GM18858 (cell line): ENCODE data around the gene NSD2.
"Not testable (repeated sequence)": the region's sequence is repeated elsewhere in the genome, so short reads cannot be mapped to it uniquely, and the experiment has no call there.

Source experiments
- ATAC-seq: cut with Tn5 transposase; IDR thresholded peaks from one replicate; pipeline ENCODE4 v1.9.1; 2021; ENCODE audit not compliant: unreplicated experiment

NSD2 gene

DNA sequence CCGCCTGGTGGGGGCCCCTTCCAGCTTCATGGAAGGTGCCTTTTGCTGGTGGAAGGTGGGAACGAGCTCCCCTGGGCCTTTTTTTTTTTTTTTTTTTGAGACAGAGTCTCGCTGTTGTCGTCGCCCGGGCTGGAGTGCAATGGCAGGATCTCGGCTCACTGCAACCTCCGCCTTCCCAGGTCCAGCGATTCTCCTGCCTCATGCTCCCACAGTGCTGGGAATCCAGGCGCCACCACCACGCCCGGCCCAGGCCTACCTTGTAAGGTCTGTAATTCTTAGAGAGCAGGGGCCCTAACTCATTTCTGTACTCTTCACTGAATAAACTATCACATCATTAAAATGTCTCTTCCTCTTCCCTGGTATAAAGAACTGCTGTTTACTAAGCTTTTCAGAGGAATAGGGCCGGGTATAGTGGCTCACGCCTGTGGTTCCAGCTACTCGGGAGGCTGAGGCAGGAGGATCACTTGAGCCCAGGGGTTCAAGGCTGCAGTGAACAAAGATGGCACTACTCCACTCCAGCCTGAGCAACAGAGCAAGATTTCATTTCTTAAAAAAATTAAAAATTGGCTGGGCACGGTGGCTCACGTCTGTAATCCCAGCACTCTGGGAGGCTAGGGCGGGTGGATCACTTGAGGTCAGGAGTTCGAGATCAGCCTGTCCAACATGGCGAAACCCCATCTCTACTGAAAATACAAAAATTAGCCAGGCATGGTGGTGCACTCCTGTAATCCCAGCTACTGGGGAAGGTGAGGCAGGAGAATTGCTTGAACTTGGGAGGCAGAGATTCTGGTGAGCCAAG lies 122.7 kb downstream of the NSD2 start:
- not testable (repeated sequence) for ATAC-seq

- no peak for ATAC-seq
Measured at GRCh38 chr4:1994938-1995337, 123.7 kb downstream of the NSD2 start.

GRCh38 chr4:1996866-1997611 lies 125.8 kb downstream of the NSD2 start:
- ATAC-seq: no peak

DNA sequence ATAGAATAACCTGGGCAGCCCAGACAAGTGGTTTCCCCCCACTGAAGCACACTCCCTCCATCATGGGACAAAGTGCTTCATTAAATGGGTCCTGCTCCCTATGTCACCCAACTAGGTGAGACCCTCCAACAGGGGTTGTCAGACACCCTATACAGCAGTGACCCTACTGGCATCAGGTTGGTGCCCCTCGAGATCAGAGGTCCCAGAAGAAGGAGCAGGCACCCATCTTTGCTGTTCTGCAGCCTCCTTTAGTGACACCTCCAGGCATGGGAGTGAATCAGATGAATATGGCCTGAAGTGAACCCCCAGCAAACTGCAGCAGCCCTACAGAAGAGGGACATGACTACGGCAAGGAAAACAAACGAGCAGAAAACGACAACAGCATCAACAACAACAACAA lies 126.5 kb downstream of the NSD2 start:
- no peak for ATAC-seq

DNA sequence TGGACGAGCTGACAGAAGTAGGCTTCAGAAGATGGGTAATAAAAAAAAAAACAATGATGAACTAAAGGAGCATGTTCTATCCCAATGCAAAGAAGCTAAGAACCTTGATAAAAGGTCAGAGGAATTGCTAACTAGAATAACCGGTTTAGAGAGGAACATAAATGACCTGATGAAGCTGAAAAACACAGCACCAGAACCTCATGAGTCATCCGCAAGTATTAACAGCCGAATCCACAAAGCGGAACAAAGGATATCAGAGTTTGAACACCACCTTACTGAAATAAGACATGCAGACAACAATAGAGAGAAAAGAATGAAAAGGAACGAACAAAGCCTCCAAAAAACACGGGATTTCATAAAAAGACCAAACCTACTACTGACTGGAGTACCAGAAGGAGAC lies 127.1 kb downstream of the NSD2 start:
- ATAC-seq: no peak

DNA sequence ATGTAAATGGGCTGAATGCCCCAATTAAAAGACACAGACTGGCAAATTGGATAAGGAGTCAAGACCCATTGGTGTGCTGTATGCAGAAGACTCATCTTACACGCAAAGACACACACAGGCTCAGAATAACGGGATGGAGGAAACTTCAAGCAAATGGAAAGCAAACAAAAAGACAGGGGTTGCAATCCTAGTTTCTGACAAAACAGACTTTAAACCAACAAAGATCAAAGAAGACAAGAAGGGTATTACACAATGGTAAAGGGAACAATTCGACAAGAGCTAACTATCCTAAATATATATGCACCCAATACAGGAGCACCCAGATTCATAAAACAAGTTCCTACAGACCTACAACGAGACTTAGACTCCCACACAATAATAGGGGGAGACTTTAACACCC lies 128.1 kb downstream of the NSD2 start:
- not testable (repeated sequence) for ATAC-seq

GRCh38 chr4:2003361-2003760 lies 132.2 kb downstream of the NSD2 start:
- not testable (repeated sequence) for ATAC-seq

DNA sequence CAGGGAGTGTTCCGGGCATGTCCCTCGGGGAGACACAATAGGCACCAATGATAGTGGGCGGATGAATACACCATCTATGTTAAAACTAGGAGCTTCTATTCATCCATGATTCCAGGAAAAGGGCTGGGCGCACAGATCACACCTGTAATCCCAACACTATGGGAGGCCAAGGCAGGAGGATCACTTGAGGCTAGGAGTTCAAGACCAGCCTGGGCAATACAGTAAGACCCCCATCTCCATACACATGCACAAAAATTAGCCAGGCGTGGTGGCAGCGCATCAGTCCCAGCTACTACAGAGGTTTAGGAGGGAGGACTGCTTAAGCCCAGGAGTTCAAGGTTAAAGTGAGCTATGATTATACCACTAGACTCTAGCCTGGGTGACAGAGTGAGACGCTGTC lies 135.2 kb downstream of the NSD2 start:
- no peak for ATAC-seq

GRCh38 chr4:2006956-2007653 lies 135.9 kb downstream of the NSD2 start:
- no peak for ATAC-seq

GRCh38 chr4:2007804-2008670 lies 136.8 kb downstream of the NSD2 start:
- ATAC-seq: no peak

- ATAC-seq: no peak
Measured at GRCh38 chr4:2008671-2008920, 137.4 kb downstream of the NSD2 start.

DNA sequence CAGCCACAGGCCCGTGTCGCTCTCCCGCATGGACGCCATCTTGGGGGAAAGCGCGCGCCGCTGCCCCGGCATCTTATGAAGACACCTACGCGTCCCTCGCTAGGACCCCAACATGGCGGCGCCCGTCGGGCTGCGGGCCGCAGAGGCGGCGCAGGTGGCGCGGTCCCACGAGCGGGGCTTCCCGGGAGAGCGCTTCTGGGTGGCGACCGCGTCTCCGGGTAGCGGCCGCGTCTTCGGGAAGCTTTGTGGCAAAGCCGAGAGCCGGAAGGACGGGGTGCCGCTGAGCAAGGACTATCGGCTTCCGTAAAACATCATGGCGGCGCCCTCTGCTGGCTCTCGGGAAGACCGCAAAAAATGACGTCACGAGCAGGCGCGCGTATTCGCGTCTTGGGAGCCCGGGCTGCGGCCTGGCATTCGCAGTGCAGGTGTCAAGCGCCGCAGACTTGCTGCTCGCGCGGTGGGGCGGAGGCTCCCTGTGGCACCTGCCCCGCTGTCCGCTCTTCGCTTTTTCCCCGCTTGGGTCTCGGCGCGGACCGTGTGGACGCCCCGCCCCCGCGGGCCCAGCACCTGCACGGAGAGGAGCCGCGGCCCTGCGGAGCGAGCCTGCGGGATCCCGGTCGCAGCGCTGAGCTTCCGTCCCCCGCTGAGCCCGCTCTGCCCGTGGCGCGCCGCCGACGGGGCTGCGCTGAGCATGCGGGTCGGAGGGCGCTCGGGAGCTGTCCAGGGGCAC lies 137.9 kb downstream of the NSD2 start, which contains the start of gene NELFA:
NELFA (minus strand) TSS at position 54 of the 730 bp plus-strand sequence; CDS start at position 39, 15 bp downstream.
- peak; percentile 71 for ATAC-seq

DNA sequence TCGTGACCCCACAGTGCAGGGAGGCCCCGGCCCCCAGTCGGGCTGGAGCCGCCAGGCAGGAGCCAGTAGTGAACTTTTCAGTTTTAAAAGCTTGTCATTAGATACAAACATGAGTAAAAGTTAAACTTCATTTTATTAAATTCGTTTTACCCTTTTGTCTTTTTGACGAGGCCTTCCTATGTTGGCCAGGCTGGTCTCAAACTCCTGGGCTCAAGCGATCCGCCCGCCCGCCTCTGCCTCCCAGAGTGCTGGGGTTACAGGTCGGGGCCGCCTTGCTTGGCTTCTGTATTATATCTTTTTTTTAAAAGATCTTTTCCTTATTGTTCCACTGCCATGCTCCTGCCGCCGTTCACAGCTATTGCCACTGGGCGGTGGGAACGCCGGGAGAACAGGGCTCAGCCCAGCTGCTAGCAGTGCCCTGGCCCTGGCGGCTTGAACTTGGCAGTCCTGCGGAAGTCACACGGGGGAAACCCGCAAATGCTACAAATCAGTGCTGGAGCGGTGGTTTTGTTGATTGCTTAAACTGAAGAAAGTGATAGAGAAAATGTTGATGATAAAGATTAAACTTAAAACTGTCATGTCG lies 138.5 kb downstream of the NSD2 start:
- peak; percentile 11 for ATAC-seq

GRCh38 chr4:2011583-2011982 lies 140.4 kb downstream of the NSD2 start:
- no peak for ATAC-seq

DNA sequence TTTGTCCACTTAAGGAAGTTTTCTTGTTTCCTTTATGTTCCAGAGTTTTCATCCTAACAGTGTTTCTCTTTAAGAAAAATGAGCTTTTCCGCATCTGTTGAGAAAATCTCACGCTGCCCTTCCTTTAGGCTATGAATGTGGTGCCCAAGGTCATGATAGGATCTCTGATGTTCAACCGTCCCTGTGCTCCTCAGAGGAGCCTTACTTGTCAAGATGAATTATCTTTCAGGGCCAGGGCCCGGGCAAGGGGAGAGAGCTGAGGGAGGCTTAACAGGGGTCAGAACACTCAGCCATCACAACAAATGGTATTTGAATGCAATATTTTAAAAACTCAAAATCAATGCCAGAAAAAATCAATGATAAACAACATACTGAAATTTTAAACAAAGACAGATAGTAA lies 143.8 kb downstream of the NSD2 start:
- no peak for ATAC-seq

GRCh38 chr4:2021358-2022018 lies 150.3 kb downstream of the NSD2 start:
- not testable (repeated sequence) for ATAC-seq

DNA sequence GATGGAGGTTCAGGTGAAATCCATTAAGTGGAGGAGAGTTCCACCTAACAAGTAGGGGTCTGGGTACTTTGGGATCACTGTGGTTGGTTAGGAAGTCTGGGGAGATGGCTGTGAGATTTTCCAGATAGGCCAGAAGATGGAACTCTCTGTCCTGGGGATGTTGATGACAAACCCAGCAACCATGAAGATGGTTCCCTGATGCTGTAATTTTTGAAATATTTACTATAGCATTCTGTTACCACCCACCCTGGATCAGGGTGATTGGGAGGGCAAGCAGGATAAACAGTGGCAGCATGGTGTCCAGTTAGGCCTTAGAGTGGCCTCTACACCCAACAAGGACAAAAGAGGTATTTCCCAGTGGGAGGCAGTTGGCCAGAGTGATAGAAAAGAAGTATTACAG lies 153.5 kb downstream of the NSD2 start:
- no peak for ATAC-seq

DNA sequence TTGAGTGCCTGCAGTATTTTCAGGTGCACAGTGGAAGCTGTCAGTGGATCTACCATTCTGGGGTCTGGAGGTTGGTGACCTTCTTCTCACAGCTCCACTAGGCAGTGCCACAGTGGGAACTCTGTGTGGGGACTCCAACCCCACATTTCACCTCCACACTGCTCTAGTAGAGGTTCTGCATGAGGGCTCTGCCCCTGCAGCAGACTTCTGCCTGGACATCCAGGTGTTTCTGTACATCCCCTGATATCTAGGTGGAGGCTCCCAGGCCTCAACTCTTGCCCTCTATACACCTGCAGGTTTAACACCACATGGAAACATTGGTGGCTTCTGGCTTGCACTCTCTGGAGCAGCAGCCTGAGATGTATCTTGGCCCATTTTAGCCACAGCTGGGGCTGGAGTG lies 154.6 kb downstream of the NSD2 start:
- no peak for ATAC-seq

GRCh38 chr4:2027120-2027519 lies 155.9 kb downstream of the NSD2 start:
- ATAC-seq: not testable (repeated sequence)
